Aorta (tissue), 5 donors: ENCODE measurements around the gene FGD6. TPM values are rescaled to one million over a fixed set of nuclear protein-coding genes. Genes with fewer than 3 reads are reported as not detected.
"Not testable (repeated sequence)": the region's sequence is repeated elsewhere in the genome, so short reads cannot be mapped to it uniquely, and the experiment has no call there.

ENCODE experiments used
- ATAC-seq: fragments of 200-7000 bp; cut with Tn5 transposase; one replicate; pipeline ENCODE4 v1.9.1; 2022; ENCODE audit warnings: moderate library complexity; ENCODE audit not compliant: low FRiP score
- DNase-seq, 2 donors: peaks; one replicate each; pipeline ENCODE4 v3.0.0-alpha.2; 2020
- H3K27ac ChIP-seq, 2 donors: one replicate each; pipeline ENCODE4 v1.5.1; 2013; ENCODE audit warnings: low read length in 2 of 2, mild to moderate bottlenecking in 2 of 2, moderate library complexity in 2 of 2, control low read depth in 1 of 2, inconsistent platforms in 1 of 2, low read depth in 1 of 2
- H3K27me3 ChIP-seq, 2 donors: one replicate each; pipeline ENCODE4 v1.6.1; 2013; ENCODE audit warnings: control low read depth in 1 of 2, low read length in 1 of 2, mild to moderate bottlenecking in 1 of 2, moderate library complexity in 1 of 2; ENCODE audit not compliant: insufficient read depth in 2 of 2, control insufficient read depth in 1 of 2
- H3K36me3 ChIP-seq, 2 donors: one replicate each; pipeline ENCODE4 v1.6.1; 2013; ENCODE audit warnings: control low read depth in 1 of 2, low read length in 1 of 2, mild to moderate bottlenecking in 1 of 2; ENCODE audit not compliant: insufficient read depth in 2 of 2, control insufficient read depth in 1 of 2
- H3K4me1 ChIP-seq, 2 donors: one replicate each; pipeline ENCODE4 v1.6.1; 2013; ENCODE audit warnings: low read length in 2 of 2, control low read depth in 1 of 2, mild to moderate bottlenecking in 1 of 2, moderate library complexity in 1 of 2; ENCODE audit not compliant: insufficient read depth in 2 of 2, control insufficient read depth in 1 of 2
- H3K4me3 ChIP-seq, 2 donors: one replicate each; pipeline ENCODE4 v1.5.1; 2013; ENCODE audit warnings: low read length in 2 of 2, control low read depth in 1 of 2, mild to moderate bottlenecking in 1 of 2
- H3K9me3 ChIP-seq: one replicate; pipeline ENCODE4 v1.6.1; 2013; ENCODE audit warnings: mild to moderate bottlenecking, low read length; ENCODE audit not compliant: control insufficient read depth
- WGBS, 2 donors: extraction: QIAGEN DNeasy Blood & Tissue Kit; methylation state at CpG; one replicate each; pipeline ENCODE4 v1.1.7; 2013; 5-methylcytosine and 5-hydroxymethylcytosine counted together
- intact Hi-C, 2 donors: fragments of 100-400 bp; cut with DNase I; formaldehyde crosslinking; loops; one replicate each; pipeline versions ENCODE4 v1.14.2 to v1.15.0; 2022
- polyA plus RNA-seq, 2 donors: library from polyadenylated mRNA; stranded (reverse); fragments of 200-250 nt; gene quantifications; one replicate each; pipeline ENCODE4 v1.2.3, GENCODE V29; 2013
- total RNA-seq, 2 donors: library from RNA; stranded (reverse); fragmentation: NEBNext Ultra II Directional; extraction: Animal tissue kit (Norgen Biotek cat#: 25700); gene quantifications; one replicate each; pipeline ENCODE4 v1.2.1, GENCODE V29; 2021
- donor health status: healthy with polysubstance abuse.
- donor health status: Bipolar disorder and iron deficiency.
- donor health status: DM: no; HTN: no; CAD: no.
- donor health status: DM: no; HTN: no; CAD: no.
- donor health status: DM: yes; HTN: yes; CAD: no.

Gene FGD6
- total and polyA plus RNA-seq, 4 donors, result 0.95 to 15.5 (median 5.1) TPM

DNA sequence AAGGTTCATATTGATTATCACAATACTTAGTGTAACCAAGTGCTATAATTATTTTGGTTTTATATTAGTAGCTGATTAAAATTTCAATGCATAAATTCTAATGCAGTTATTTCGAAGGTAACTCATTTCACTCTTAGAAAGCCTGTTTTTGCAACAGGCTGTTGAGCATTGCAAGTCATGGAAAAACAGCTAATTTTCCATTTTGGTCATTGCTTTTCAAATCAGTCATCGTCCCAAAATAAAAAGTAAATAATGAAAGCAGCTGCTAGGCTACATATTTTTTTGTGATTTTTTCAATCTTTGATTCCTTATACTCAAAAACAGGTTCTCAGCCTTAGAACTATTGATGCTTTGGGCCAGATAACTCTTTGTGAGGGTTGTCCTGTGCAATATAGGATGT lies 23.3 kb upstream of the FGD6 start:
- WGBS, 2 donors, result 4 to 6% methylated on average over 2 of the region's 2 CpGs
- peaks cover 5 to 16% of the 10 kb centered on the region in 2 donors for H3K4me1 ChIP-seq
- intact Hi-C loops, result loop anchor here in 1 of 2 donors (10.0 kb wide), 1 partner anchor 64 kb away; no protein-coding TSS in a partner anchor
- no peak for ATAC-seq
- H3K4me3 ChIP-seq, result peak overlapping the region in 1 of 2 donors; percentile 34
- no peak for DNase-seq
- no peaks in the 10 kb centered on the region for H3K27me3 ChIP-seq
- no peaks in the 10 kb centered on the region for H3K36me3 ChIP-seq
- H3K9me3 ChIP-seq, result no peaks in the 10 kb centered on the region
- H3K27ac ChIP-seq, result peak overlapping the region; percentile 53 to 85

DNA sequence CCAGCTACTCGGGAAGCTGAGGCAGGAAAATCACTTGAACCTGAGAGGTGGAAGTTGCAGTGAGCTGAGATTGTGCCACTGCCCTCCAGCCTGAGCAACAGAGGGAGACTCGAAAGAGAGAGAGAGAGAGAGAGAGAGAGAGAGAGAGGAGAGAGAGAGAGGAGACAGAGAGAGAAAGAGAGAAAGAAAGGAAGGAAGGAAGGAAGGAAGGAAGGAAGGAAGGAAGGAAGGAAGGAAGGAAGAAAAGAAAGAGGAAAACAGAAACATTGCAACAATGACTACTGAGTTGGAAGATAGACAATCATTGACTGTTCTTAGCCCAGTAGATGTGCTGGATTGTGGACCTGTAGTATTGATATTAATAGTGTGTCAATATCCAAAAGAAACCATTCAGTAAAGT lies 22.6 kb upstream of the FGD6 start:
- H3K36me3 ChIP-seq, H3K27me3 ChIP-seq, H3K9me3 ChIP-seq, H3K4me3 ChIP-seq, ATAC-seq, DNase-seq, H3K27ac ChIP-seq: not testable (repeated sequence)
- H3K4me1 ChIP-seq, result peaks cover 4 to 16% of the 10 kb centered on the region in 2 donors
- 86% methylated on average over 2 of the region's 2 CpGs for WGBS, 2 donors
- intact Hi-C loops, result loop anchor here in 1 of 2 donors (10.0 kb wide), 1 partner anchor 65 kb away; no protein-coding TSS in a partner anchor

DNA sequence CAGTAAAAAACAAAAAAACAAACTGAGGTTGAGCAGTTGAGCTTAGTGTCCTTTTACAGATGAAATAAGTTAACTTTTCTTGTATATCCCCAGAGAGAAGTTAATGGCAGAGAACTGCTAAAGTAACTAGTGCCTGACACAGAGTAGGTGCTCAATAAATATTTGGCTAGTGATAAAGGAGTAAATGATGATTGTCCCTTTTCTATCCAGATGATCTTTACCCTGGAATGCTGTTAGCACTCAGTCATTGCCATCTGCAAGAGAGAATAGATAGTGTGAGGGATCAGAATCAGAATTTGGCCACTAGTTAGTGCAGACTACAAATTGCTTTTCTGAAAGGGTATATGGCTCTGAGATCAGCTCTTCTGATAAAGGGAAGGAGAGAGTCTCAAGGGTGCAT lies 21.9 kb upstream of the FGD6 start:
- no peak overlapping the region for H3K4me3 ChIP-seq
- H3K9me3 ChIP-seq, result no peaks in the 10 kb centered on the region
- intact Hi-C loops, result no loop called here
- H3K36me3 ChIP-seq, result no peaks in the 10 kb centered on the region
- peak overlapping the region in 1 of 2 donors; percentile 26 for H3K27ac ChIP-seq
- no peaks in the 10 kb centered on the region for H3K27me3 ChIP-seq
- peaks cover 4 to 16% of the 10 kb centered on the region in 2 donors for H3K4me1 ChIP-seq
- ATAC-seq (no peak), DNase-seq (no peak)

DNA sequence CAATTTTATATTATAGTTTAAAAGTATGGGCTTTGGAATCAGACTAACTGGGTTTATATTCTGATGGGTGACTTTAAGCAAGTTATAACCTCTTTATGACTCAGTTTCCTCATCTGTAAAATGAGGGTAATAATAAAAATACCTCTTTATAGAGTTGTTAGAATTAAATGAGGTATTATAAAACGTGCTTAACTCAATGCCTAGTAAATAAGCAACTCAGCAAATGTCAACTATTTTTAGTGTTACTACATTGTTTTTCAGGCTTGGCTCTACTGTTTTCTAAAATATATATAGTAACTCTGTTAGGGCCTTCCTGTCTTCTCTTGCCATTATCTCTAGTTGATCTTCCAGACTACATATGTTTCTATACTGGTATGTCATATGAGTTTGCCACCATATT lies 20.9 kb upstream of the FGD6 start:
- Histone ChIP-seq H3K9me3 (no peaks in the 10 kb centered on the region), H3K27ac (no peak overlapping the region), H3K4me1 (peaks cover 4 to 12% of the 10 kb centered on the region in 2 donors), H3K27me3 (no peaks in the 10 kb centered on the region), H3K4me3 (no peak overlapping the region), H3K36me3 (no peaks in the 10 kb centered on the region)
- intact Hi-C loops, result no loop called here
- ATAC-seq (no peak), DNase-seq (no peak)
- WGBS, 2 donors, result 38% methylated on average over 1 of the region's 1 CpG

DNA sequence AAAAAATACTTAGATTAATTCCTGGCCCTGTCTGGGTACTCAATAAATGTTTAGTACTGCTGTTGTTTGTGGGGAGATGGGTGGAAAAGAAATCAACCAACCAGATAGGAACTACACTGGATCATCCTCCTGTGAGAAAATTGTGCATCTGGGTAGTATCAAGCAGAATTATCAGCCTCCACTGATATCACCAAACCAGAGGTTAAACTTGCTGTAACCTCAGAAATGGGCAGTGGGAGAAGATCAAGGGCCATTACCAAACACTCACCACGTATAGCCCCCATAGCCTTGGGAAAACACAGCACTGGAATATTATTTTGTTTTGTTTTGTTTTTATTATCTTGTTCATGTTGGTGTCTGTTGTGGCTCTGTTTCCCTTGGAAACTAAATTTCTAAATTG lies 20.0 kb upstream of the FGD6 start:
- ATAC-seq (no peak), DNase-seq (no peak)
- no peaks in the 10 kb centered on the region for H3K36me3 ChIP-seq
- no peaks in the 10 kb centered on the region for H3K27me3 ChIP-seq
- intact Hi-C loops, result no loop called here
- H3K4me1 ChIP-seq, result peaks cover 7 to 12% of the 10 kb centered on the region in 2 donors
- H3K9me3 ChIP-seq, result no peaks in the 10 kb centered on the region
- no peak overlapping the region for H3K4me3 ChIP-seq
- whole genome bisulfite sequencing, 2 donors, result 62 to 64% methylated on average over 1 of the region's 1 CpG
- H3K27ac ChIP-seq, result no peak overlapping the region

DNA sequence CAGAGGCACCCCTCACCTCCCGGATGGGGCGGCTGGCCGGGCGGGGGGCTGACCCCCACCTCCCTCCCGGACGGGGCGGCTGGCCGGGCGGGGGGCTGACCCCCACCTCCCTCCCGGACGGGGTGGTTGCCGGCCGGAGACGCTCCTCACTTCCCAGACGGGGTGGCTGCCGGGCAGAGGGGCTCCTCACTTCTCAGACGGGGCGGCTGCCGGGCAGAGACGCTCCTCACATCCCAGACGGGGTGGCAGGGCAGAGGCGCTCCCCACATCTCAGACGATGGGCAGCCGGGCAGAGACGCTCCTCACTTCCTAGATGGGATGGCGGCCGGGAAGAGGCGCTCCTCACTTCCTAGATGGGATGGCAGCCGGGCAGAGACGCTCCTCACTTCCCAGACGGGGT lies 18.4 kb upstream of the FGD6 start:
- H3K9me3 ChIP-seq, H3K4me3 ChIP-seq: not testable (repeated sequence)

DNA sequence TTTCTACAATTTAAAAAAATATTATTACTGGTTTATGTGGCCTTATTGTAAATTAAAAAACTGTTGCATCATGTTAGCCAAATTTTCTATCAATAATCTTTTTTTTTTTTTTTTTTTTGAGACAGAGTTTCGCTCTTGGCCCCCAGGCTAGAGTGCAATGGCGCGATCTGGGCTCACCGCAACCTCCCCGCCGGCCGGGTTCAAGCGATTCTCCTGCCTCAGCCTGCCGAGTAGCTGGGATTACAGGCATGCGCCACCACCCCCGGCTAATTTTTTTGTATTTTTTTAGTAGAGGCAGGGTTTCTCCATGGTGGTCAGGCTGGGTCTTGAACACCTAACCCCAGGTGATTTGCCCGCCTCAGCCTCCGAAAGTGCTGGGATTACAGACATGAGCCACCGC lies 16.9 kb upstream of the FGD6 start:
- intact Hi-C loops, ATAC-seq, H3K27ac ChIP-seq, H3K9me3 ChIP-seq, H3K36me3 ChIP-seq, H3K27me3 ChIP-seq, H3K4me1 ChIP-seq, DNase-seq, H3K4me3 ChIP-seq: not testable (repeated sequence)
- 98 to 99% methylated on average over 14 of the region's 14 CpGs for WGBS, 2 donors

More for the DNA sequence above, 18.4 kb upstream of the FGD6 start:
- H3K36me3 ChIP-seq, DNase-seq, intact Hi-C loops, H3K27me3 ChIP-seq, ATAC-seq, H3K27ac ChIP-seq: not testable (repeated sequence)
- WGBS, 2 donors, result 94% methylated on average over 10 to 31 of the region's 31 CpGs
- H3K4me1 ChIP-seq, result peaks cover 4 to 12% of the 10 kb centered on the region in 2 donors

DNA sequence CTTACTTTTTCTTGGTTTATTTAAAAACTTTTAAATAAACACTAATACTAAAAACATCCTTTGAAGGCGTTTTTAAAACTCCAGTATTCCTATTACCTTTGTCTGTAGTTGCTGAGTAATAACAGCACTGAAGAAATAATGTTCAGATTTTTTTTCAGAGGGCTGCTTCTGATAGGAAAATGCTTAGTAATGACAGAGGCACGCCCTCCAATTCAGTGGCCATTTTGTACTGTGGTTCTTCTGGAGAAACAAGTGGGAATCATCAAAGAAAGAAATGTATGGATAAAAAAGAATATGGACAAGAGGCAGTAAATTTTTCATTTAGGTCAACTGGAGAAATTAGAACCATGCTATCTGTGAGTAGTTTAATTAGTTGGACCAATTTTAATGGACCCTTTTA lies 13.9 kb upstream of the FGD6 start:
- H3K4me1 ChIP-seq, result peaks cover 0 to 3% of the 10 kb centered on the region in 2 donors
- H3K27ac ChIP-seq, result no peak overlapping the region
- no peaks in the 10 kb centered on the region for H3K9me3 ChIP-seq
- ATAC-seq, result no peak
- intact Hi-C loops, result no loop called here
- H3K27me3 ChIP-seq, result no peaks in the 10 kb centered on the region
- no peak for DNase-seq
- H3K4me3 ChIP-seq, result no peak overlapping the region
- H3K36me3 ChIP-seq, result no peaks in the 10 kb centered on the region
- 32 to 43% methylated on average over 2 of the region's 2 CpGs for WGBS, 2 donors

DNA sequence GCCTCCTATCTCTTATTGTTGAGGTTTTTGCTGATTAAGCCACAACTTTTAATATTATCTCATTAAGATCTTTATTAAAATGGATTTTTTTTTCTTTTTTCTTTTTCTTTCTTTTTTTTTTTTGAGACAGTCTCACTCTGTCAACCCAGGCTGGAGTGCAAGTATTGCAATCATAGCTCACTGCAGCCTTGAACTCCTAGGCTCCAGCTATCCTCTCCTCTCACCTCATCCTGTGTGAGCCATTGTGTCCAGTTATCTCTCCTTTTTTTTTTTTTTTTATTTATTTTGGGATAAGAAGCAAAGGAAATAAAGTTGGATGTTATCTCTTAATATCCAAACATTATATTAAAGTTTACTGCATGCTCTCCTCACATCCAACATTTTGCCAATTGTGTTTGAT lies 13.0 kb upstream of the FGD6 start:
- intact Hi-C loops, result no loop called here
- H3K9me3 ChIP-seq, result no peaks in the 10 kb centered on the region
- no peak overlapping the region for H3K27ac ChIP-seq
- H3K4me1 ChIP-seq, result peaks cover 0 to 6% of the 10 kb centered on the region in 2 donors
- peaks cover 0 to 4% of the 10 kb centered on the region in 2 donors for H3K36me3 ChIP-seq
- no peak for DNase-seq
- H3K27me3 ChIP-seq, result no peaks in the 10 kb centered on the region
- no peak overlapping the region for H3K4me3 ChIP-seq
- ATAC-seq, result no peak
